Measurements from ENCODE around the gene GTF2H4.
"Not testable (repeated sequence)": the region's sequence is repeated elsewhere in the genome, so short reads cannot be mapped to it uniquely, and the experiment has no call there.

DNA sequence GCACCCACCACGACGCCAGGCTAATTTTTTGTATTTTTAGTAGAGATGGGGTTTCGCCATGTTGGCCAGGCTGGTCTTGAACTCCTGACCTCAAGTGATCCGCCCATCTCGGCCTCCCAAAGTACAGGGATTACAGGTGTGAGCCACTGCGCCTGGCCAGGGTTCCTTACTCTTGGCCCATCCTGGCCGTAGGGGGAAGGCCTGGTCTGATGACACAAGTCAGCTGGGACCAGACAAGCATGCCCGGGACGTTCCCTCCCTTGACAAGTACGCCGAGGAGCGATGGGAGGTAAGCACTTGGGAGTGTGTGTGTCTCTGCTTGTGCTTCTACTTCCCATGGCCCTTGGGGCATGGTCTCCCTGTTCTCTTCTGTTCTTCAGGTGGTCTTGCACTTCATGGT is 2.5 kb downstream of the GTF2H4 start:
- TF ChIP-seq, protein P1, sequence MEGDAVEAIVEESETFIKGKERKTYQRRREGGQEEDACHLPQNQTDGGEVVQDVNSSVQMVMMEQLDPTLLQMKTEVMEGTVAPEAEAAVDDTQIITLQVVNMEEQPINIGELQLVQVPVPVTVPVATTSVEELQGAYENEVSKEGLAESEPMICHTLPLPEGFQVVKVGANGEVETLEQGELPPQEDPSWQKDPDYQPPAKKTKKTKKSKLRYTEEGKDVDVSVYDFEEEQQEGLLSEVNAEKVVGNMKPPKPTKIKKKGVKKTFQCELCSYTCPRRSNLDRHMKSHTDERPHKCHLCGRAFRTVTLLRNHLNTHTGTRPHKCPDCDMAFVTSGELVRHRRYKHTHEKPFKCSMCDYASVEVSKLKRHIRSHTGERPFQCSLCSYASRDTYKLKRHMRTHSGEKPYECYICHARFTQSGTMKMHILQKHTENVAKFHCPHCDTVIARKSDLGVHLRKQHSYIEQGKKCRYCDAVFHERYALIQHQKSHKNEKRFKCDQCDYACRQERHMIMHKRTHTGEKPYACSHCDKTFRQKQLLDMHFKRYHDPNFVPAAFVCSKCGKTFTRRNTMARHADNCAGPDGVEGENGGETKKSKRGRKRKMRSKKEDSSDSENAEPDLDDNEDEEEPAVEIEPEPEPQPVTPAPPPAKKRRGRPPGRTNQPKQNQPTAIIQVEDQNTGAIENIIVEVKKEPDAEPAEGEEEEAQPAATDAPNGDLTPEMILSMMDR (IDR thresholded peaks at IDR 0.05) = not testable (repeated sequence)
- not testable (repeated sequence) for TF ChIP-seq EP300, POLR2AphosphoS5, POLR2A (IDR thresholded peaks at IDR 0.05)

All from gastroesophageal sphincter (tissue), 3 donors.